ENCODE measurements around the gene PRR13.
"Not testable (repeated sequence)": the region's sequence is repeated elsewhere in the genome, so short reads cannot be mapped to it uniquely, and the experiment has no call there.

The PRR13 gene, protein sequence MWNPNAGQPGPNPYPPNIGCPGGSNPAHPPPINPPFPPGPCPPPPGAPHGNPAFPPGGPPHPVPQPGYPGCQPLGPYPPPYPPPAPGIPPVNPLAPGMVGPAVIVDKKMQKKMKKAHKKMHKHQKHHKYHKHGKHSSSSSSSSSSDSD

GRCh38 chr12:53441040-53441833, at the start of gene PRR13:
PRR13 (plus strand) TSS chr12:53441734; CDS start chr12:53442715, 981 bp downstream.
- peak; percentile 99 to 100 for DNase-seq (ENCODE audit: low read depth in 2 of 2)

DNA sequence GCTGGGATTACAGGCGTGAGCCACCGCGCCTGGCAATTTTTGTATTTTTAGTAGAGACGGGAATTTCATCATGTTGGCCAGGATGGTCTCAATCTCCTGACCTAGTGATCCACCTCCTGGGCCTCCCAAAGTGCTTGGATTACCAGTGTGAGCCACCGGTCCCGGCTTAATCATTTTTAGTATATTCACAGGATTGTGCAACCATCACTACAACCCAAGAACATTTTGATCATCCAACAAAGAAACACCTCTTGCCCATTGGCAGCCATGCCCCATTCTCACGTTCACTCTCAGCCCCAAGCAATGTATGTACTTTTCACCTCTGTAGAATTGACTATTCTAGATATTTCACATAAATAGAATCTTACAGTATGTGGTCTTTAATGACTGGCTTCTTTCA, 41.6 kb upstream of the PRR13 start:
- DNase-seq (ENCODE audit: low read depth in 2 of 2), result no peak

- not testable (repeated sequence) for DNase-seq (ENCODE audit: low read depth in 2 of 2)
These were observed 39.2 kb upstream of the PRR13 start for GRCh38 chr12:53402351-53402750.

DNA sequence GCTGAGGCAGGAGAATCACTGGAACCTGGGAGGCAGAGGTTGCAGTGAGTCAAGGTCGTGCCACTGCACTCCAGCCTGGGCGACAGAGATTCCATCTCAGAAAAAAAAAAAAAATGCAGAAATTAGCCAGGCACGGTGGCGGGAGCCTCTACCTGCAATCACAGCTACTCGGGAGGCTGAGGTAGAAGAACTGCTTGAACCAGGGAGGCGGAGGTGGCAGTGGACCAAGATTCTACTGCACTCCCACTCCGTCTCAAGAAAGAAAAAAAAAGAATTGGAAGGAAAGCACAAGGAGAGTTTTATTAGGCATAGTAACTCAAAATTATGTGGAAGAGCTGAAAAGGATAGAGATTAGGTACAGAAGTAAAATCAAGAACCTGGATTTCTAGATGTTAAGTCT, 38.7 kb upstream of the PRR13 start:
- no peak for DNase-seq (ENCODE audit: low read depth in 2 of 2)

DNA sequence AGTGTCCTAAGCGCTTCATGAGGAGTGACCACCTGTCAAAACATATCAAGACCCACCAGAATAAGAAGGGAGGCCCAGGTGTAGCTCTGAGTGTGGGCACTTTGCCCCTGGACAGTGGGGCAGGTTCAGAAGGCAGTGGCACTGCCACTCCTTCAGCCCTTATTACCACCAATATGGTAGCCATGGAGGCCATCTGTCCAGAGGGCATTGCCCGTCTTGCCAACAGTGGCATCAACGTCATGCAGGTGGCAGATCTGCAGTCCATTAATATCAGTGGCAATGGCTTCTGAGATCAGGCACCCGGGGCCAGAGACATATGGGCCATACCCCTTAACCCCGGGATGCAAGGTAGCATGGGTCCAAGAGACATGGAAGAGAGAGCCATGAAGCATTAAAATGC, 30.6 kb upstream of the PRR13 start:
- DNase-seq (ENCODE audit: low read depth in 2 of 2), result no peak

DNA sequence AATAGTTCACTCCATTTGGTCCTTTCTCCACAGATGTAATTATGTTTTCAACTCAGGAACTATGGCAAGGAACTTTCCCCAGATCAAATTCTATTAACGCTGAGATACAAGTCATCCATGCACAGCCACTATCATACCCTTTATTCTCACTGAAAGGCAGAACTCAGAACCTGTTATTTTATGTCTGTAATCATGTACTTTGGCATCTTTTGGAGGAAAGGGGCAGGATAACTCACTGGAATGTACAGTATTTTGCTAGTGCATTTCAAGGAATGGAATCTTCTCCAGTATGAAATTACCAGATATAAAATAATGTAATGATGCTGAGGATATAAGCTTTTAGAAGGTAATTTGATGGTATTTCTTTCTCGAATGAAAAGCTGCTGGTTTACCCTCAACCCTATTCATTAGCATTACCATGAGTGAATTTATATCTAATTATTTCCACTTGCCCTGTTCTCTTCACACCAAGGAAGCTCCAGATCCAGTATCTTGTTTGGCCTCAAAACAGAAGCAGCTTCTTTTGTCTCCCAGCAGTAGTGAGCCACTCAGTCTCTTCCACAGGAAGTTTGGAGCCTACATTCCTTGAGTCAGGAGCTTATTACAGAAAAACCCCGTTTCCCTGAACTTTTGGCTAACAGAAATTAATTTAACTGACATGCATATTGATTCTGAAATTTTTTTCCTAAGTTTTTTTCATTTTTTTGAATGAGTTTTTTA, 27.9 kb upstream of the PRR13 start:
- no peak for DNase-seq (ENCODE audit: low read depth in 2 of 2)

DNA sequence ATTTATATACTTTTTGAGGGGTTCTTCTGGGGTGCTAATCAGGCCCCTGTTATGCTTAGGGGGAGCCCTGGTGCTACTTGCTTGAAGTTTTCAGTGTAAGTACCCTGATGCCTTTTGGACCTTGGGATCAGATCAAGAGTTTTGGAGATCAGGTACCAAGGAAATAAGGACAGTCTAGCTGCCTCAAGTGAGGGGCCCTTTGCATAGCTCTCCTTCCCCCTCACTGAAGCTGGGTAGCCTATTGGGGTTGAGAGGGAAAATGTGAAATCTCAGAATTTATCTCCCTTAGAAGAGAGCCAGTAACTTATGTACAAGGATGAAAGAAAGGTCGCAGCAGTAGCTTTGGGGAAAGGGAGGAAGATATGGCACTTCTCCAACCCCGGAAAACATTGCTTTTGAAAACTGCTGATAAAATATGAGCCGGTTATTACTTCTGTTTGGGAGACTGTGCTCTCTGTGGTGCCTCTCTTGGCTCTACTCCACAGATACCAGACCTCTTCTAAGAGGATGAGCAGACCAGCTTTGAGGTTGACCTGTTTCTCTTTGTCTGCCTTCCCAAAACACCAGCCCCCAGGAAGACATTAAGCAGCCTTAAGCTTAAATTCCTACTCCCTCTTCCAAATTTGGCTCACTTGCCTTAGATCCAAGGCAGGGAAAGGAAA, 26.6 kb upstream of the PRR13 start:
- DNase-seq (ENCODE audit: low read depth in 2 of 2), result no peak

- not testable (repeated sequence) for DNase-seq (ENCODE audit: low read depth in 2 of 2)
These were observed 25.7 kb upstream of the PRR13 start for GRCh38 chr12:53415752-53416389.

DNA sequence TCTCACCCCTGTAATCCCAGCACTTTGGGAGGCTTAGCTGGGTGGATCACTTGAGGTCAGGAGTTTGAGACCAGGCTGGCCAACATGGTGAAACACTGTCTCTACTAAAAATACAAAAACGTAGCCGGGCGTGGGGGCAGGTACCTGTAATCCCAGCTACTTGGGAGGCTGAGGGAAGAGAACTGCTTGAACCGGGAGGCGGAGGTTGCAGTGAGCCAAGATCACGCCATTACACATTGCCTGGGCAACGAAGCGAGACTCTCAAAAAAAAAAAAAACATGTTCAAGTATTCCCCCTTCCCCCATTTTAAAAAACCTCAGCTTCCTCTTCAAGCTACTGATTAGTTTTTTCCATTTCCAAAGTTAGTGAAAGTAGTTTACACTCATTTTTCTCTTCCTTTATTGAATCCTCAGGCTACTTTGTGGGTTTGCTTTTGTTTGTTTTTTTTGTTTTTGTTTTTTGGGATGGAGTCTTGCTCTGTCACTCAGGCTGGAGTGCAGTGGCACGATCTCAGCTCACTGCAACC, 24.2 kb upstream of the PRR13 start:
- not testable (repeated sequence) for DNase-seq (ENCODE audit: low read depth in 2 of 2)

DNA sequence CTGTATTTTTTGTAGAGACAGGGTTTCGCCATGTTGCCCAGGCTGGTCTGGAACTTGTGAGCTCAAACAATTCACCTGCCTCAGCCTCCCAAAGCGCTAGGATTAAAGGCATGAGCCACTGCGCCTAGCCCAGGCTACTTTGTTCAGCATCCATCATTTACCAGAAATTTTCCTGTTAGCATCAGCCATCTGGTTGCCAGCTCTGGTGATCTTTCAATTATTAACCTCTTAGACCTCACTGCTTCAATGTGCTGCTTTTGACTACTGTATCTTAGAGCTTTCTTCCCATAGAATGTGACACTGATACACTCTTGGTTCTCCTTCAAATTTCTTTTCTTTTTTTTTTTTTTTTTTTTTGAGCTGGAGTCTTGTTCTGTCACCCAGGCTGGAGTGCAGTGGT, 23.3 kb upstream of the PRR13 start:
- DNase-seq (ENCODE audit: low read depth in 2 of 2), result no peak

DNA sequence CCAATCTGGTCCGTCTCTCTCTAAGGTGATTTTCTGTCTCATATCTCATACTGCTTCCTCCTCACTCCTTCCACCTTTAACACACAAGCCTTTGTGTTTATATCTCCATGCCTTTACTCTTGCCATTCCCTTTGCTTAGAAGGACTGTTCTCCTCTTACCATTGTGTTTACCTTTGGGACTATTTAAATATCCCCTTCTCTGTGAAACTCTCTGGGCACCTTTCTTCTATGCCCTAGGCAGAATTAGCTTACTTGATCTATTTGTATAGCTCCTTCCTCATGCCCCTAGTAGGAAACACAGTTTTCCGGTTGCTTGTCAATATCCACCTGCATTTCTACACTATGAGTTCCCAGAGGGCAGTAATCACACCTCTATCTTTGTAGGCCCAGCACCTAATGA, 21.8 kb upstream of the PRR13 start:
- no peak for DNase-seq (ENCODE audit: low read depth in 2 of 2)

DNA sequence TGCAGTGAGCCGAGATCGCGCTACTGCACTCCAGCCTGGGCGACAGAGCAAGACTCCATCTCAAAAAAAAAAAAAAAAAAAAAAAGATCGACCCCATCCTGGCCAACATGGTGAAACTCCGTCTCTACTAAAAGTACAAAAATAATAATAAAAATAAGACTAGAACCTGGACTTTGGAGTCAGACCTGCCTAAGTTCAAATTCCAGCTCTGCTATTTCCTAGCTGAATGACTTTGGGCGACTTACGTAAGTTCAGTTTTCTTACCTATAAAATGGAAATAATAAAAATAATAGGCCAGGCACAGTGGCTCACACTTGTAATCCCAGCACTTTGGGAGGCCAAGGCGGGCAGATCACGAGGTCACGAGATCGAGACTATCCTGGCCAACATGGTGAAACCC, 19.3 kb upstream of the PRR13 start:
- not testable (repeated sequence) for DNase-seq (ENCODE audit: low read depth in 2 of 2)

DNA sequence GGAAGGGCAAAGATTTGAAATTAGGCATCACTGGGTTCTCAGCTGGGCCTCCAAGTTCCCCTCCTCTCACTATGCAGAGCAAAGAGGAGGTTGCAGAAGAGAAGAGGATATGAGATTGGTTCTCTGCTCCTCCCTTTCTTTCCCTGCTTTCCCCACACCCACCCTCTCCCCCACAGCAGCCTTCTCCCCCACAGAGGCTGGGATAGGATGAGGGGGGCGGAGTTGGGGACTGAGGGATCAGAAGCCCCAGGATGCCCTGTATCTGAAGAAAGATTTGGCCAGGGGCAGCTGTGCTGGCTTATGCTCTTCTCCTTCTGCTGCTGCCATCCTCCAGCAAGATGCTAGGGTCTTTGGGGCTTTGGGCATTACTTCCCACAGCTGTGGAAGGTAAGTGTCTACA, 17.9 kb upstream of the PRR13 start, which contains the start of gene AMHR2:
Gene AMHR2 (plus strand): TSS at position 259 of the 400 bp plus-strand sequence. CDS start 80 bp downstream, at position 339.
- DNase-seq (ENCODE audit: low read depth in 2 of 2), result no peak

DNA sequence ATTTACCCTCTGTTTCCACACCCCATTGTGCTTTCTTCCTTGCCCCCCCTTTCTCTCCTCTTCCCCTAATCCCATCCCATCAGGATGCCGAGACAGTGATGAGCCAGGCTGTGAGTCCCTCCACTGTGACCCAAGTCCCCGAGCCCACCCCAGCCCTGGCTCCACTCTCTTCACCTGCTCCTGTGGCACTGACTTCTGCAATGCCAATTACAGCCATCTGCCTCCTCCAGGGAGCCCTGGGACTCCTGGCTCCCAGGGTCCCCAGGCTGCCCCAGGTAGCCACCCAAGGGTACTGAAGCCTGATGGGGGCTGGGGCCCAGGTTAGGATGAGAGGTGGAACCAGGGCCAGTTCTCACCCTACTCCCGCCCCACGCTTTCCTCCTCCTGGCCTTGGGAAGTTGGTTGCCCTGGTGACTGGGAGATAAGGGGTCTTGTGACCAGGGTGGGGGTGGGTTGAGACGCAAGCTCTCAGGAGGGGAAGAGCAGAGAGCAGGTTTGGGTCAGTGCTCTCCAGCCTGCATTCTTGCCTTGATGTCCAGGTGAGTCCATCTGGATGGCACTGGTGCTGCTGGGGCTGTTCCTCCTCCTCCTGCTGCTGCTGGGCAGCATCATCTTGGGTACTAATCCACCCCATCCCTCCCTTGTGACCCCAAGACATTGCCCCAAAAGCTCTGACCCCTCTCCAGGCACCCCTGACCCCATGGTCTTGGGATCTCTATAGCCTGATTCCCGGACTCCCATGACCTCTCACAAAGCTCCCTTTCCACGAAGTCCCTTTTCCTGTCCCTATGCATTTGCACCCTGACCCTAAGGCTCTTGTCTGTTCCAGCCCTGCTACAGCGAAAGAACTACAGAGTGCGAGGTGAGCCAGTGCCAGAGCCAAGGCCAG, 16.7 kb upstream of the PRR13 start:
- no peak for DNase-seq (ENCODE audit: low read depth in 2 of 2)

- DNase-seq (ENCODE audit: low read depth in 2 of 2), result no peak
These were observed 15.9 kb upstream of the PRR13 start for GRCh38 chr12:53425515-53426150.

- DNase-seq (ENCODE audit: low read depth in 2 of 2), result peak; percentile 31 to 43
These were observed 13.5 kb upstream of the PRR13 start for GRCh38 chr12:53427905-53428594.

DNA sequence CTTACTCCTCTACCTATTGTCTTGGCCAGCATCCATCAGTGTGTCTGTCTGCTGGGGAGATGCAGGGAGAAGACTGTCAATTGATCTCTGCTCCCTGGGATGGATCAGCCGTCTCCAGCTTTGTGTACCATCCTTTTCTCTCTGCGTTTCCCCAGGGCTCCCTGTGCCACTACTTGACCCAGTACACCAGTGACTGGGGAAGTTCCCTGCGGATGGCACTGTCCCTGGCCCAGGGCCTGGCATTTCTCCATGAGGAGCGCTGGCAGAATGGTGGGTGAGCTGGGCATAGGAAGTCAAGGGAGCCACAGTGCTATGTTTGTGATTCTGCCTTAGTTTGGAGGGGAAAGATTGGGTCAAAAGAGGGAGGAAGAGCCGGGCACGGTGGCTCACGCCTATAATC, 12.8 kb upstream of the PRR13 start:
- no peak for DNase-seq (ENCODE audit: low read depth in 2 of 2)

DNA sequence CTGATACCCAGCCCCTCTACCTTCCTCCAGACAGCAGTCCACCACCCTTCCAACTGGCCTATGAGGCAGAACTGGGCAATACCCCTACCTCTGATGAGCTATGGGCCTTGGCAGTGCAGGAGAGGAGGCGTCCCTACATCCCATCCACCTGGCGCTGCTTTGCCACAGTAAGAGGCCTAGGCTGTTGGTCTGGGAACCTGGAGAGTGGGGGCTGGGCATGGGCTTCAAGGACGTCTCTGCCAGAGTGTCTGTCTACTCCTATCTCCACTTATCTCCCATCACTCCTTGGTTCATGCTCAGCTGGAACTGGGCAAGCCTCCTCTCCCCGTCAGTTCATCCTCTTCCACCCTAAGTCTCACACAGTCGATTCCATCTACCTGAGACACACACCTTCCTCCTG, 11.4 kb upstream of the PRR13 start:
- no peak for DNase-seq (ENCODE audit: low read depth in 2 of 2)

DNA sequence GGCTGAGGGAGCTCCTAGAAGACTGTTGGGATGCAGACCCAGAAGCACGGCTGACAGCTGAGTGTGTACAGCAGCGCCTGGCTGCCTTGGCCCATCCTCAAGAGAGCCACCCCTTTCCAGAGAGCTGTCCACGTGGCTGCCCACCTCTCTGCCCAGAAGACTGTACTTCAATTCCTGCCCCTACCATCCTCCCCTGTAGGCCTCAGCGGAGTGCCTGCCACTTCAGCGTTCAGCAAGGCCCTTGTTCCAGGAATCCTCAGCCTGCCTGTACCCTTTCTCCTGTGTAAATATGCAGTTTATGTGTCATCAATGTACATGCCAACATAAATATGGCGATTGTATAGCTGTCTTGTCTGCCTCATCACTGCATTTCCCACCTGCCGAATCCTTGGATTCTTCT, 10.3 kb upstream of the PRR13 start:
- DNase-seq (ENCODE audit: low read depth in 2 of 2), result no peak

All from stimulated activated CD4-positive, alpha-beta T cell treated with anti-CD3 and anti-CD28 coated beads, Interleukin-4, amount 100 ng/mL, for 48 hours (primary cell).